Measurements from ENCODE around the gene PCSK5. TPM values are rescaled to one million over a fixed set of nuclear protein-coding genes. Genes with fewer than 3 reads are reported as not detected.

The PCSK5 gene
- total and polyA plus RNA-seq, 2 of the 8 experiments (the other 6 are each of a cell fraction or from before 2014, with no cell fraction given) = 5.5 to 10.7 TPM

DNA sequence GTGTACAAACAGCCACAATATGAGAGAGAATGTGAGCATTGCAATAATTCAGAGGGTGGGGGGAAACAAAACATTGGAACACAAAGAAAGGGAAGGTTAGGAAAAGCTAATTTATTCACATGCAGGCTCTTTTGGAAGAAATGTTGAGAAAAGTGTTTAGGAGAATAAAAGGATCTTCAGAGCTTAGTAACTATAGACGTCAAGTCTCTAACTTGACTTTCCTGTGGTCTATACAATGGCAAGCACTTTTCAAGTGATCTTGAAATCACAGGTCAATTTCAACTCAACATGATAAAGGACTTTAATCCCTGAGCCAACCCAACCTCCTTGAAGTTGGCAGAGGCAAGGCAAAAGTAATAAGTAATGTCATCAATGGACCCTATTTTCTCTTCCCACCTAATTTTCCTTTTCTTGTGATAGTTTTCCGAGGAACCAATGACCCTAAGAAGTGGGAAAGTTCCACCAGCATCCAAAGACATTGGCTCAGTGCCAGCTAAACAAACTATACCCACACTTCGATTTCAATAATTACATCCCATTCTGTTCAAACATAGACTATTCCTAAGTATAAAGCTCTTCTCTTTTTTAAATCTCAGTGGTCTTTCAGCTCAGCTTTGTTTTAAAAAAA lies 480.0 kb downstream of the PCSK5 start (continued):
- TF ChIP-seq, protein P1, sequence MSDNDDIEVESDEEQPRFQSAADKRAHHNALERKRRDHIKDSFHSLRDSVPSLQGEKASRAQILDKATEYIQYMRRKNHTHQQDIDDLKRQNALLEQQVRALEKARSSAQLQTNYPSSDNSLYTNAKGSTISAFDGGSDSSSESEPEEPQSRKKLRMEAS (IDR thresholded peaks at IDR 0.05) = no peak
- TF ChIP-seq CREB1 (IDR thresholded peaks at IDR 0.05) (no peak), MAFK (IDR thresholded peaks at IDR 0.05; ENCODE audit: low read depth, low read length) (no peak), SP1 (IDR thresholded peaks at IDR 0.05; ENCODE audit: low read depth, low read length) (no peak), CHD2 (IDR thresholded peaks at IDR 0.05; ENCODE audit: low read length) (no peak), RXRA (IDR thresholded peaks at IDR 0.05; ENCODE audit: insufficient read depth, low read depth, low read length) (no peak), ASH2L (IDR thresholded peaks at IDR 0.05; ENCODE audit: low read length) (no peak)
